Progenitor cell of endocrine pancreas (in vitro differentiated cells): ENCODE measurements around the gene CCL27. TPM values are rescaled to one million over a fixed set of nuclear protein-coding genes. Genes with fewer than 3 reads are reported as not detected.

ENCODE experiments used
- DNase-seq: peaks from one replicate; pipeline ENCODE4 v3.0.0; 2021; ENCODE audit warnings: low spot score; ENCODE audit not compliant: unreplicated experiment
- H3K27ac Mint-ChIP-seq: 2 replicates; pipeline ENCODE4 v1.8.0; 2021; ENCODE audit warnings: mild to moderate bottlenecking, moderate library complexity, mixed read lengths
- H3K27me3 Mint-ChIP-seq: 2 replicates; pipeline ENCODE4 v1.8.0; 2021; ENCODE audit warnings: mixed read lengths
- H3K36me3 Mint-ChIP-seq: 2 replicates; pipeline ENCODE4 v1.8.0; 2022; ENCODE audit warnings: mixed read lengths; ENCODE audit not compliant: insufficient read depth
- H3K4me1 Mint-ChIP-seq: 2 replicates; pipeline ENCODE4 v1.8.0; 2021; ENCODE audit warnings: low read depth, mixed read lengths
- H3K4me3 Mint-ChIP-seq: 2 replicates; pipeline ENCODE4 v1.8.0; 2021; ENCODE audit warnings: low read depth, mild to moderate bottlenecking, moderate library complexity, mixed read lengths
- H3K9me3 Mint-ChIP-seq: 2 replicates; pipeline ENCODE4 v1.8.0; 2021; ENCODE audit warnings: low read depth, mixed read lengths
- total RNA-seq: library from RNA; stranded (reverse); gene quantifications from 2 replicates; pipeline ENCODE4 v1.2.1, GENCODE V29; 2021
- TF ChIP-seq, protein P1 (sequence below): fragments of 200-600 bp; sonication (generic); IDR thresholded peaks from one replicate; pipeline ENCODE4 v1.5.0; 2021; ENCODE audit warnings: antibody characterized with exemption, mild to moderate bottlenecking; ENCODE audit not compliant: unreplicated experiment

CCL27 gene
- total RNA-seq, 1 donor from 2014 or later, result 0.67 TPM

GRCh38 chr9:34638138-34638445 is 24.4 kb downstream of the CCL27 start:
- peak overlapping the region; percentile 77 for H3K4me3 Mint-ChIP-seq
- TF ChIP-seq, protein P1, sequence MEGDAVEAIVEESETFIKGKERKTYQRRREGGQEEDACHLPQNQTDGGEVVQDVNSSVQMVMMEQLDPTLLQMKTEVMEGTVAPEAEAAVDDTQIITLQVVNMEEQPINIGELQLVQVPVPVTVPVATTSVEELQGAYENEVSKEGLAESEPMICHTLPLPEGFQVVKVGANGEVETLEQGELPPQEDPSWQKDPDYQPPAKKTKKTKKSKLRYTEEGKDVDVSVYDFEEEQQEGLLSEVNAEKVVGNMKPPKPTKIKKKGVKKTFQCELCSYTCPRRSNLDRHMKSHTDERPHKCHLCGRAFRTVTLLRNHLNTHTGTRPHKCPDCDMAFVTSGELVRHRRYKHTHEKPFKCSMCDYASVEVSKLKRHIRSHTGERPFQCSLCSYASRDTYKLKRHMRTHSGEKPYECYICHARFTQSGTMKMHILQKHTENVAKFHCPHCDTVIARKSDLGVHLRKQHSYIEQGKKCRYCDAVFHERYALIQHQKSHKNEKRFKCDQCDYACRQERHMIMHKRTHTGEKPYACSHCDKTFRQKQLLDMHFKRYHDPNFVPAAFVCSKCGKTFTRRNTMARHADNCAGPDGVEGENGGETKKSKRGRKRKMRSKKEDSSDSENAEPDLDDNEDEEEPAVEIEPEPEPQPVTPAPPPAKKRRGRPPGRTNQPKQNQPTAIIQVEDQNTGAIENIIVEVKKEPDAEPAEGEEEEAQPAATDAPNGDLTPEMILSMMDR, result no peak
- H3K4me1 Mint-ChIP-seq, result peaks cover 10% of the 10 kb centered on the region
- H3K9me3 Mint-ChIP-seq, result no peaks in the 10 kb centered on the region
- DNase-seq, result no peak
- H3K27me3 Mint-ChIP-seq, result no peaks in the 10 kb centered on the region
- H3K36me3 Mint-ChIP-seq, result peaks cover 5% of the 10 kb centered on the region
- peak overlapping the region; percentile 94 for H3K27ac Mint-ChIP-seq

DNA sequence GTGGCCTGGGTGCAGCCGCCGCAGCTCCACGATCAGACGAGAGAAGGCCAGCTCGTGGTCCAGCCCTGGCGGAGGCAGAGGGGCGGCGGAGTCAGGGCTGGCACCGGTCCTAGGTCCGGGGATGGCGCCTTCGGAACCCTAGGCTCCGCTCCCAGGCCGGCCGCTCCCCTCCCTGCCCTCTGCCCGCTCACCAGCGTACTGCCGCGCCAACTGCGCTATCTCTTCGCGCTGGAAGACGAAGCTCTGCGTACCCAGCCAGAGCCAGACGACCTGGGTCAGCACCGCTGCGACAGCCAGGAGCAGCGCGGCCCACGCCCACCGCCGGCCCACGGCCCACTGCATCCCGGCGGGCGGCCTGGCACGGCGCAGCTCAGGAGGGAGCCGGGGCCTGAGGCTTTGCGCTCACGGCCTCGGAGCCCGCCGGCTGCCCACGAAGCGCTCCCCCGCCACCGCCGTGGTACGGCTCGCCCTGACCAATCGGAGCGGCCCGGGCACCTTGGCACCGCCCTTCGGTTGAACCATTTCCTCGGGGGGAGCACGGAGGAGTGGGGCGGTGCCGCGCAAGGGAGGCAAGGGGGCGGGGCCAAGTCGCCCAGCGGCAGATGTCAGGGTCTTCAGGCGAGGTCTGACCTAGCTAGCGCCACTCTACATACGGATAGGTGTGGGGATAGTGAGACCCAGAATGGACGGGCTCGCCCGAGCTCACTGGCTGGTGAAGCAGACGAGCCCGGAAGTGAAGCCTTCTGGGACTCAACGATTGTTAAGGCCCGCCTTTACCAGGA is 24.9 kb downstream of the CCL27 start, which contains the start of gene SIGMAR1:
Gene SIGMAR1, minus strand, starts transcription at position 432 of the 782 bp plus-strand sequence. Its CDS starts 90 bp downstream, at position 342.
- TF ChIP-seq, protein P1, result no peak
- peaks cover under 1% of the 10 kb centered on the region for H3K27me3 Mint-ChIP-seq
- peak within 1 kb of the TSS; percentile 77 for H3K4me3 Mint-ChIP-seq
- peak within 1 kb of the TSS; percentile 94 for H3K27ac Mint-ChIP-seq
- H3K9me3 Mint-ChIP-seq, result no peaks in the 10 kb centered on the region
- peaks cover 10% of the 10 kb centered on the region for H3K4me1 Mint-ChIP-seq
- peak; percentile 89 for DNase-seq
- H3K36me3 Mint-ChIP-seq, result peaks cover 5% of the 10 kb centered on the region

GRCh38 chr9:34636791-34637355 is 25.6 kb downstream of the CCL27 start:
- H3K4me1 Mint-ChIP-seq, result peaks cover 10% of the 10 kb centered on the region

DNA sequence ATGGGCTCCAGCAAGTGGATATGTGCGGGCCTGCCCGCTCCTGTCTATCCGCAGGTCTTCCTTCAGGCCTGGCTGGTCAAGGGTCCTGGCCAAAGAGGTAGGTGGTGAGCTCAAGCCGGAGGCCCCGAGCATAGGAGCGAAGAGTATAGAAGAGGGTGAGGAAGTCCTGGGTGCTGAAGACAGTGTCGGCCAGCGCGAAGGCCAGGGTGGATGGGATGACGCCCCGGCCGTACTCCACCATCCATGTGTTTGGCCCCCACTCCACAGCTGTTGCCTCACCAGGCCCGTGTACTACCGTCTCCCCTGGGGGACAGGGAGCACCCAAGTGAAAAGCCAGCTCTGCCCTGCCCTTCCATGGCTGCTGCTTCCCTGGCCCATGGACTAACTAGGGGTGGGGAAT is 26.9 kb downstream of the CCL27 start:
- Mint-ChIP-seq H3K4me1 (peaks cover 11% of the 10 kb centered on the region), H3K4me3 (peak overlapping the region; percentile 45), H3K27ac (peak overlapping the region; percentile 49), H3K9me3 (no peaks in the 10 kb centered on the region), H3K36me3 (peaks cover 5% of the 10 kb centered on the region), H3K27me3 (peaks cover 10% of the 10 kb centered on the region)
- DNase-seq, result no peak
- TF ChIP-seq, protein P1, result no peak

More at GRCh38 chr9:34636791-34637355, 25.6 kb downstream of the CCL27 start:
- no peak for DNase-seq
- H3K4me3 Mint-ChIP-seq, result peak overlapping the region; percentile 77
- H3K27me3 Mint-ChIP-seq, result peaks cover 5% of the 10 kb centered on the region
- H3K27ac Mint-ChIP-seq, result no peak overlapping the region
- TF ChIP-seq, protein P1, result no peak
- H3K9me3 Mint-ChIP-seq, result no peaks in the 10 kb centered on the region
- H3K36me3 Mint-ChIP-seq, result peaks cover 5% of the 10 kb centered on the region

- Mint-ChIP-seq H3K4me3 (no peak overlapping the region), H3K36me3 (peaks cover 5% of the 10 kb centered on the region), H3K9me3 (no peaks in the 10 kb centered on the region), H3K27me3 (peaks cover 16% of the 10 kb centered on the region), H3K27ac (no peak overlapping the region), H3K4me1 (peaks cover 17% of the 10 kb centered on the region)
- no peak for DNase-seq
- TF ChIP-seq, protein P1, result no peak
Measured at GRCh38 chr9:34634551-34635248, 27.8 kb downstream of the CCL27 start.
